MCF 10A (cell line): ENCODE data around the gene PRIMA1. TPM values are rescaled to one million over a fixed set of nuclear protein-coding genes. Genes with fewer than 3 reads are reported as not detected.

Experiments used
- BruUV-seq: library from RNA; stranded (reverse); fragments of 400-500 nt; replicated peaks from 2 replicates; lab custom pipeline; 2021; lab: Mats Ljungman, UMichigan
- CTCF ChIA-PET: fragments of 300-600 bp; sonication (Branson Sonifier 250); formaldehyde crosslinking; extraction: SDS; loops from one replicate; lab custom pipeline; 2021; ENCODE audit warnings: antibody characterized with exemption, inconsistent platforms; lab: Yijun Ruan, JAX
- POLR2A ChIA-PET: fragments of 300-600, 350-650 bp; sonication (Branson Sonifier 250); formaldehyde crosslinking; extraction: SDS; loops from one replicate; lab custom pipeline; 2020; ENCODE audit warnings: antibody characterized with exemption, inconsistent platforms; lab: Yijun Ruan, JAX
- DNase-seq: peaks from one replicate; pipeline ENCODE4 v3.0.0-alpha.2; 2018; ENCODE audit not compliant: unreplicated experiment
- H3K27ac Mint-ChIP-seq: one replicate; pipeline ENCODE4 v1.8.0; 2022; ENCODE audit warnings: mild to moderate bottlenecking, low read depth, mixed read lengths; ENCODE audit not compliant: unreplicated experiment
- H3K27me3 Mint-ChIP-seq: one replicate; pipeline ENCODE4 v1.8.0; 2022; ENCODE audit warnings: mixed read lengths; ENCODE audit not compliant: insufficient read depth, unreplicated experiment
- H3K36me3 Mint-ChIP-seq: one replicate; pipeline ENCODE4 v1.8.0; 2022; ENCODE audit warnings: mild to moderate bottlenecking, moderate library complexity, mixed read lengths; ENCODE audit not compliant: insufficient read depth, unreplicated experiment
- H3K4me1 Mint-ChIP-seq: one replicate; pipeline ENCODE4 v1.8.0; 2022; ENCODE audit warnings: mixed read lengths; ENCODE audit not compliant: insufficient read depth, unreplicated experiment
- H3K4me3 Mint-ChIP-seq: one replicate; pipeline ENCODE4 v1.8.0; 2022; ENCODE audit warnings: mild to moderate bottlenecking, moderate library complexity, mixed read lengths; ENCODE audit not compliant: unreplicated experiment
- H3K9me3 Mint-ChIP-seq: one replicate; pipeline ENCODE4 v1.8.0; 2022; ENCODE audit warnings: mixed read lengths; ENCODE audit not compliant: unreplicated experiment
- intact Hi-C: fragments of 100-400 bp; cut with micrococcal nuclease; formaldehyde crosslinking; loops from 2 replicates; pipeline ENCODE4 v1.14.1; 2022
- total RNA-seq: library from RNA; stranded (reverse); gene quantifications from 2 replicates; pipeline ENCODE4 v1.2.3, GENCODE V29; 2022
- TF ChIP-seq, protein P1 (sequence below): fragments of 200-600 bp; IDR thresholded peaks from one replicate; pipeline ENCODE4 v1.8.0; 2022; ENCODE audit warnings: antibody characterized with exemption, mild to moderate bottlenecking; ENCODE audit not compliant: unreplicated experiment

PRIMA1 gene
- total RNA-seq, 1 experiment from 2014 or later, result not detected

DNA sequence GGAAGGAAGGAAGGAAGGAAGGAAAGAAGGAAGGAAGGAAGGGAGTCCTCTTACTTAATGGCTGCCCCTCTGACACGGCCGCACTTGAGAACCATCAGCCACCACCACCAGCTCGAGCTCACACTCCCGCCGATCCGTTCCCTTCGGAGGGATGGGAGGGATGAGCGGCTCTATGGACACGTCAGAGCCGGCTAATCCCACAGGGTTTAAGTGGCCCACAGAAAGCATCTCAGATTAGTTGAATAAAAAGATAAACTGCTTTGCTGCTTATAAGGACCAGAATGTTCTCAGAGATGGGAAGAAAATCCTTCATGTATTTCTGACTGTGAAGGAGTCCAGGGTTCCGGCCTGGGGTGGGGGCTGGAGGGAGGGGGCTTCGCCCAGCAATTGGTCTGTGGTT is 31.1 kb downstream of the PRIMA1 start:
- no TSS peak for BruUV-seq
- H3K9me3 Mint-ChIP-seq, result no peaks in the 10 kb centered on the region
- ChIA-PET CTCF (no interaction called here), POLR2A (no interaction called here)
- H3K4me1 Mint-ChIP-seq, result no peaks in the 10 kb centered on the region
- H3K36me3 Mint-ChIP-seq, result no peaks in the 10 kb centered on the region
- TF ChIP-seq, protein P1, sequence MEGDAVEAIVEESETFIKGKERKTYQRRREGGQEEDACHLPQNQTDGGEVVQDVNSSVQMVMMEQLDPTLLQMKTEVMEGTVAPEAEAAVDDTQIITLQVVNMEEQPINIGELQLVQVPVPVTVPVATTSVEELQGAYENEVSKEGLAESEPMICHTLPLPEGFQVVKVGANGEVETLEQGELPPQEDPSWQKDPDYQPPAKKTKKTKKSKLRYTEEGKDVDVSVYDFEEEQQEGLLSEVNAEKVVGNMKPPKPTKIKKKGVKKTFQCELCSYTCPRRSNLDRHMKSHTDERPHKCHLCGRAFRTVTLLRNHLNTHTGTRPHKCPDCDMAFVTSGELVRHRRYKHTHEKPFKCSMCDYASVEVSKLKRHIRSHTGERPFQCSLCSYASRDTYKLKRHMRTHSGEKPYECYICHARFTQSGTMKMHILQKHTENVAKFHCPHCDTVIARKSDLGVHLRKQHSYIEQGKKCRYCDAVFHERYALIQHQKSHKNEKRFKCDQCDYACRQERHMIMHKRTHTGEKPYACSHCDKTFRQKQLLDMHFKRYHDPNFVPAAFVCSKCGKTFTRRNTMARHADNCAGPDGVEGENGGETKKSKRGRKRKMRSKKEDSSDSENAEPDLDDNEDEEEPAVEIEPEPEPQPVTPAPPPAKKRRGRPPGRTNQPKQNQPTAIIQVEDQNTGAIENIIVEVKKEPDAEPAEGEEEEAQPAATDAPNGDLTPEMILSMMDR, result no peak
- intact Hi-C loops, result no loop called here
- no peak overlapping the region for H3K4me3 Mint-ChIP-seq
- no peak for DNase-seq
- peaks cover 16% of the 10 kb centered on the region for H3K27me3 Mint-ChIP-seq
- H3K27ac Mint-ChIP-seq, result no peak overlapping the region

DNA sequence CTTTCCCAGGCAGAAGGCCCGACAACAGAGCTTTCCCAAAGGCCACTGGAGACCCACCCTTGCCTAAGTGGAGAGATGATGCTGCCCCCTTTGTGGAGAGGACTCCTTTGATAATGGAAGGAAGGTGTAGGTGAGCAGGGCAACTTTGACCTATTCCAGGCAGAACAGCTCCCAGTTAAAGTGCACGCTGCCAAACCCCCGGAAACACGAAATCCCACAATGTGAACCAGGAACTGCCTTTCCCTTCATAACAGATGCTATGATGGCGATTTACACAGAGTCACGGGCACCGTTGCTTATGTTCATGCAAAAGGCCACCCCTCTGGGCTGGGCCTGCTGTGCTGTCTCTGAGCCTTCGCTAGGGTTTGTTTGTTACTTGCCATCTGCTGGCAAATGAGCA is 34.6 kb downstream of the PRIMA1 start:
- no TSS peak for BruUV-seq
- CTCF ChIA-PET, result no interaction called here
- no peak overlapping the region for H3K4me3 Mint-ChIP-seq
- intact Hi-C loops, result no loop called here
- no peaks in the 10 kb centered on the region for H3K9me3 Mint-ChIP-seq
- H3K4me1 Mint-ChIP-seq, result no peaks in the 10 kb centered on the region
- TF ChIP-seq, protein P1, result no peak
- no peak for DNase-seq
- H3K27ac Mint-ChIP-seq, result no peak overlapping the region
- POLR2A ChIA-PET, result interaction anchor here (0.6 kb wide), 1 partner anchor 182 kb away, joined by 3 read pairs; no protein-coding TSS in a partner anchor
- H3K27me3 Mint-ChIP-seq, result no peaks in the 10 kb centered on the region
- no peaks in the 10 kb centered on the region for H3K36me3 Mint-ChIP-seq

DNA sequence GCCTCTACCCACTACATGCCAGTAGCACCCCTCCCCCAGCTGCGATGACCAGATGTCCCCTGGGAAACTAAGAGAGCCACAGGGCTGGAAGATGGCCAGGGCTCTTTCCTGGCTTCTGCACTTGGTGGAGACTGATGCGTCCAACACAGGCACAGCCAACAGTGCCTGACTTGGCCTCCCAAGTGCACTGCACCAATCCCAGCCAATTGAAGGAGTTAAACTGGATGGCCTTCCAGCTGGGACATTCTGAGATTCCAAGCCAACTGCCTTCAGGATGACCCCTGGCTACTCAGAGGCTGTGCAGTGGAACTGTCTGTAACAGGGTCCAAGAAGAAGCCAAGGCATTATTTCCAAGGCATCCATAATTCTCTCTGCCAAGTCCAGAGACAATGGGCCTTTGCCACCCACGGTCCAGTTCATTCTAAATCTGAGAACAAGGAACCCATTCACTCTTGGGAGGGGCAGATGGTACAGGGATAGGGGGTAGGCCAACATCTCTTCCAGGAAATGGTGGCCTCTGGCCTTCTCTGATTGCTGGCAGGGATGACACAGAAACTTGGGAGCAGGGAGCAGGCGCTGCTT is 35.2 kb downstream of the PRIMA1 start:
- H3K4me3 Mint-ChIP-seq, result no peak overlapping the region
- no peak for DNase-seq
- POLR2A ChIA-PET, result interaction anchor here (0.6 kb wide), 1 partner anchor 183 kb away, joined by 3 read pairs; no protein-coding TSS in a partner anchor
- no peaks in the 10 kb centered on the region for H3K36me3 Mint-ChIP-seq
- no peaks in the 10 kb centered on the region for H3K27me3 Mint-ChIP-seq
- TF ChIP-seq, protein P1, result no peak
- H3K9me3 Mint-ChIP-seq, result peaks cover 2% of the 10 kb centered on the region
- H3K27ac Mint-ChIP-seq, result no peak overlapping the region
- CTCF ChIA-PET, result no interaction called here
- no TSS peak for BruUV-seq
- intact Hi-C loops, result no loop called here
- H3K4me1 Mint-ChIP-seq, result no peaks in the 10 kb centered on the region

DNA sequence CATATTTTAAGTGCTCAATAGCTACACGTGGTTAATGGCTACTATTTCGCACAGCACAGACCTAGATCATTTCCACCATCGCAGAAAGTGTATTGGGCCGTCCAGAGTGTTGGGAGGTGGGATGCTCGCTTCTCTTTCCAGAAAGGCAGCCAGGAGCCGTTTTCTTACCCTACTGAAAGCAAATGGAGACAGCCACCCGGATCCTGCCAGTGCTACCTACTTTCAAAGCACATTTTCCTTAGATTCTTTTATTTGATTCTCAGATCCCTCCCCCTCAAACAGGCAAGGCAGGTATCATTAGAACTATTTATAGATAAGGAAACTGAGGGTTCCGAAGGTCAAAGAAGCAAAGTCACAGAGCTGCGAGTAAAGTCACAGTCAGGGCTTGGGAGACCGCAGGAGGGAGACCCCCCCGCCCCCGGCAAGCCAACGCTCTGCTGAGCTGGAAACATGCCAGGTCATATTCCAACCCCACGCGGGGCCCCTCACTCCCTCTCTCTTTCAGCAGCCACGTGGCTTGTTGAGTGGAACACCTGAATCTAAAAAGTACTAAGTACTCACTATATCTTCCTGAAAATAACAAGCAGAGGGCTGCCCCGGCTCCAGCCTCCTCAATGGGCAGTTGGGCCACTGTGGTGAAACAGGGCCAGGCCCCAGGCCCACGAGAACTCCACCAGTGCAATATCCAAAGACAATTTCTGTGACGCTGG is 36.2 kb downstream of the PRIMA1 start:
- Mint-ChIP-seq H3K4me1 (no peaks in the 10 kb centered on the region), H3K27ac (no peak overlapping the region), H3K27me3 (no peaks in the 10 kb centered on the region), H3K4me3 (no peak overlapping the region), H3K36me3 (no peaks in the 10 kb centered on the region), H3K9me3 (peaks cover 8% of the 10 kb centered on the region)
- TF ChIP-seq, protein P1, result no peak
- intact Hi-C loops, result no loop called here
- ChIA-PET CTCF (no interaction called here), POLR2A (no interaction called here)
- DNase-seq, result no peak
- no TSS peak for BruUV-seq
